Cardiac fibroblast (primary cell): ENCODE measurements around the gene BANP.
A peak's percentile ranks its signal among the peaks of the same experiment; 100 is the strongest.

Experiments
- DNase-seq, 2 donors: peaks; one replicate each; pipeline versions ENCODE4 v3.0.0 to v3.0.0-alpha.2; 2010; ENCODE audit warnings: low read depth in 2 of 2
- H3K4me3 ChIP-seq, 2 donors: replicated peaks in 1 of 2; 1 replicate in 1 of 2; 2 replicates in 1 of 2; pipeline ENCODE4 v1.5.1; 2011; ENCODE audit warnings: low read depth in 2 of 2, low read length in 2 of 2, mild to moderate bottlenecking in 2 of 2, moderate library complexity in 1 of 2
- TF ChIP-seq, protein P1 (sequence below): IDR thresholded peaks from one replicate; pipeline ENCODE4 v1.5.1; 2011; ENCODE audit warnings: low read depth, mild to moderate bottlenecking, low read length, inconsistent platforms

The BANP gene

DNA sequence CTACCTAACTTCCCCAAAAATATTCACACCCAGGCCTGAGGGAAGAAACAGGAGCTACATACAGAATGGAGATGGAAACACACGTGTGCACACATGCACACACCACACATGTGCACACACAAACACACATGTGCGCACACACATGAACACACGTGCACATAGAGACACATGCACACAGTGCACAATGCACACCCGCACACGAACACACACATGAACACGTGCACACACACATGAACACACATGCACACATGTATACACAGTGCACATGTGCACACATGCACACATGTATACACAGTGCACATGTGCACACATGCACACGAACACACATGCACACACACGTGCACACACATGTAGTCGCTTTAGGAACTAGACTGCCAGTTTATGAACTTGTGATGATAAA lies 33.7 kb upstream of the BANP start:
- no peak overlapping the region for H3K4me3 ChIP-seq
- DNase-seq: no peak
- TF ChIP-seq, protein P1, sequence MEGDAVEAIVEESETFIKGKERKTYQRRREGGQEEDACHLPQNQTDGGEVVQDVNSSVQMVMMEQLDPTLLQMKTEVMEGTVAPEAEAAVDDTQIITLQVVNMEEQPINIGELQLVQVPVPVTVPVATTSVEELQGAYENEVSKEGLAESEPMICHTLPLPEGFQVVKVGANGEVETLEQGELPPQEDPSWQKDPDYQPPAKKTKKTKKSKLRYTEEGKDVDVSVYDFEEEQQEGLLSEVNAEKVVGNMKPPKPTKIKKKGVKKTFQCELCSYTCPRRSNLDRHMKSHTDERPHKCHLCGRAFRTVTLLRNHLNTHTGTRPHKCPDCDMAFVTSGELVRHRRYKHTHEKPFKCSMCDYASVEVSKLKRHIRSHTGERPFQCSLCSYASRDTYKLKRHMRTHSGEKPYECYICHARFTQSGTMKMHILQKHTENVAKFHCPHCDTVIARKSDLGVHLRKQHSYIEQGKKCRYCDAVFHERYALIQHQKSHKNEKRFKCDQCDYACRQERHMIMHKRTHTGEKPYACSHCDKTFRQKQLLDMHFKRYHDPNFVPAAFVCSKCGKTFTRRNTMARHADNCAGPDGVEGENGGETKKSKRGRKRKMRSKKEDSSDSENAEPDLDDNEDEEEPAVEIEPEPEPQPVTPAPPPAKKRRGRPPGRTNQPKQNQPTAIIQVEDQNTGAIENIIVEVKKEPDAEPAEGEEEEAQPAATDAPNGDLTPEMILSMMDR: no peak

DNA sequence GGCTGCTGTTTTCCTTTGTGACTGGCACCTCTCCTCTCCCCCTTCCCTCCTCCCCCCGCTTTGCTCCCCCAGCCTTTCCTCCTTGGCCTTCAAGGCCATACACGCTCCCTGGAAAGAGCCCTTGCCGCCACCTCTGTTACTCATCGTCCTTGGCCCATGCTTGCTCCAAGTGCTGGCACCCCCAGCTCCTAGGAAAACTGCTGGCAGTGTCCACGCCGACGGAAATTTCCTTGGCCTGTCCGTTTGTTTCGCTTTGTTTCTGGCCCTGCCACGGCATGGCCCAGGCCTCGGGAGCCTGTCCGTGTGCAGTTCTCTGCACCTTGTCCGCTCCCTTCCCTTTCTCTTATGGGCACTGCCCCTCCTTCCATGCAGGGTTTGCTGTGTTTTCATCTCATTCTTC lies 32.9 kb upstream of the BANP start:
- no peak overlapping the region for H3K4me3 ChIP-seq
- TF ChIP-seq, protein P1: no peak
- DNase-seq: peak in 1 of 2 donors; percentile 8

DNA sequence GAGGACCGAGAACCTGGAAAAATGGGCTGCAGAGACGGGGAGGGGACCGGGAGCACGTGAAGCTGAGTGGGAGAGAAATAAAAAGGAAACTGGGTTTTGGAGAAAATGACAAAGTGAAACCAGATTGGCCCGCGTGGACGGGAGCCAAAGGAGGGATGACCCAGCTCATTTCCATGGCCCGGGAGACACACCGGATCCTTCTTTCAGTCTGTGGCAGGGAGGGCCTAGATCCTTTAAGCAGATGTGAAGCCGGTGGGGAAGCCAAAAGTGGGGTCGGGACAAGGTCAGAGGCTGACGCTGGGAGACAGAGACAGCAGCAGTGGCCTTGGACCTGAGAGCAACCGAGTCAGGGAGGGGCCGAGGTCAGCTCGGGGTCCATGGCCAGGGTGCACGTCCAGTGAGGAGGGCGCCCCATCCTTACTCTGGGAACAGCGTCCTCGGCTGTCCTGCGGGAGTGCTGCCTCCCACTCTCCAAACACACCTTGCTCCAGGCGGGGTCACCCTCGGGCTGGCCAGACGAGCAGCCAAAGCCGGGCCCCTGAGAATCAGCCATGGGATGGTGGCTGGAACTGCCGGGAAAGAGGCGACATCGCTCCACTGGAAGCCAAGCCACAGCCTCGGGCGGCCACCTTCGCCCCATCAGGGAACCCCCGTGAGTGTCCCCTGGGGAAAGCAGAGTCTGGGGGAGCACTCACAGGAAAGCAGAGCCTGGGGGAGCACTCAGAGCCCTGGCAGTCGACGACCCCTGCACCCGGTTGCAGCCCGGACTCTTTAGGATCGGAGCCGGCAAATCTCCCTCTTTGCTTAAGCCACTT lies 32.2 kb upstream of the BANP start:
- TF ChIP-seq, protein P1: no peak
- no peak overlapping the region for H3K4me3 ChIP-seq
- peak in 1 of 2 donors; percentile 12 for DNase-seq

DNA sequence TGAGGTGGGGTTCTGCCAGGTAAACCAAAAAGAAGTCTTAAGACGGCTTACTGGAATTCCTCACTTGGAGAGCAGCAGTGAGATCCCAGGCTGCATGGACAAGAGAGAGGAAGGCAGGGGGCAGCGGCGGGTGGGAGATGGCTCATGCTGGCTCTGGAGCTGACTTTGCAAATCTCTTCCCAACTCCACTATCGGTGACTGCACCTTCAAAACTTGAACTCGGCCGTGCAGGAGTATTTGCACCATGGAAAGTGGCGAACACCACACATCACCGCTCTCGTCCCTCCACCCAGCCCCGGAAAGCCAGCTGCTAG lies 31.6 kb upstream of the BANP start:
- DNase-seq: no peak
- TF ChIP-seq, protein P1: no peak
- no peak overlapping the region for H3K4me3 ChIP-seq

DNA sequence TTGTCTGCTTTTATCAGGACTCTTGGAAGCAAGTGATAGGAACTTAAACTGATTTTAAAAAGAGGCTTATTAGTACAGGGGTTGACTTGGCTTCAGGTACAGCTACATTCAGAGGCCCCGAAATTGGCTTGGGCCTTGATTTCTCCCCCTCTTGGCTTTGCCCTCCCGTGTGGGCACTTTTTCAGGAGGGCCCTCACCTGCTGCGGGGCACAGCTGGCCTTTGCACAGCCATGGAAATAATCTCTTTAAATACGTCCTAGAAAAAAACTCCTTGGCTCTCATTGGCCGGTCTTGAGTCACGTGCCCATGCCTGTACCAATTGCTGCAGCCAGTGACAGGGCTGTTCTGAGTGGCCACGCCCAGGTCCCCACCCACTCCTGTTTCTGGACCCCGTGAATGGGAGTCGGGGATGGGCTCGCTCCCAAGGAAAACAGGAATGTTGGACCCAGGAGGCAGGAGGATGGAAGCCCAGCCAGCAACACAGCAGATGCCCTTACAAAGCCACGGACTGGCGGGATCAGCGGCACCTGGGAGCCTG lies 29.9 kb upstream of the BANP start:
- TF ChIP-seq, protein P1: no peak
- no peak for DNase-seq
- H3K4me3 ChIP-seq: no peak overlapping the region

DNA sequence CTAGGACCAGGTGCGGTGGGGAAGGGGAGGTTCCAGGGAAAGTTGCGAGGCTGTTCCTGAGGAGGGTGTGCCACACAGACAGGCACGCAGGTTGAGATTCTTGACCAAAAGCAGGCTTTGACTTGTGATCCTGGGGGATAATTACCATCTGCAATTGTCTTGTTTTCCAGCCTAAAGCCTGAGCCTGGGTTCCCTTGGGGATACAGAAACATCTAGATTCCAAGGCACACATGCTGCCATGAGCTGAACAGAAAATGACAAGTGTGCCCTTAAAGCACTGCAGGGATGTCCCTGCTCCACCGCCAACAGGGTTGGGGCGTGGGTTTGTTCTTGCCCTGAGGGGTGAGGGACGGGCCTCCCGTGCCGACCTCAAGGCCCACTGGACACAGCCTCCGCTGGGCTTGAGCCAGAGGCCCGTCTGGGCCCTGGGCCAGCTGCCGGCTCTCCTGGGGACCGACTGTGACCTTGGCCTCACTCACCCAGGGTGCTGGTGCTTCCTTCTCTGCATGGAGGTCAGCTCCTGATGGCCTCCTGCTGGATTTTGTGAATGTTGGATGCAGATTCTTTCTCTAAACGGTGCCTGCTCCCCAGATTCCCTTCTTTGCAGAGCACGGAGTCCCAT lies 28.9 kb upstream of the BANP start:
- DNase-seq: peak; percentile 5 to 18
- TF ChIP-seq, protein P1: no peak
- H3K4me3 ChIP-seq: no peak overlapping the region
